Activated T-cell treated with anti-CD3 and anti-CD28 coated beads, Interleukin-2, amount 50 U/mL, for 72 hours (primary cell): ENCODE data around the gene TNRC6B. TPM values are rescaled to one million over a fixed set of nuclear protein-coding genes. Genes with fewer than 3 reads are reported as not detected.
"Not testable (repeated sequence)": the region's sequence is repeated elsewhere in the genome, so short reads cannot be mapped to it uniquely, and the experiment has no call there.

Source experiments
- ATAC-seq, 2 donors: fragments of 150-1000 bp; cut with Tn5 transposase; replicated peaks in 1 of 2; 2 replicates each; pipeline ENCODE4 v1.10.0; 2021; ENCODE audit warnings: moderate library complexity in 2 of 2, mild to moderate bottlenecking in 1 of 2
- DNase-seq, 2 donors: peaks; one replicate each; pipeline ENCODE4 v3.0.0; 2021 to 2022; ENCODE audit warnings: mixed read lengths in 1 of 2
- H3K27ac Mint-ChIP-seq: one replicate; pipeline ENCODE4 v1.8.0; 2022; ENCODE audit warnings: mild to moderate bottlenecking, moderate library complexity, mixed read lengths
- H3K27me3 Mint-ChIP-seq: one replicate; pipeline ENCODE4 v1.8.0; 2022; ENCODE audit warnings: low read depth, mixed read lengths
- H3K36me3 Mint-ChIP-seq, 2 donors: one replicate each; pipeline ENCODE4 v1.8.0; 2022; ENCODE audit warnings: mixed read lengths in 2 of 2, mild to moderate bottlenecking in 1 of 2; ENCODE audit not compliant: insufficient read depth in 2 of 2
- H3K4me1 Mint-ChIP-seq: one replicate; pipeline ENCODE4 v1.8.0; 2022; ENCODE audit warnings: low read depth, mixed read lengths
- H3K4me3 Mint-ChIP-seq, 2 donors: one replicate each; pipeline ENCODE4 v1.8.0; 2022; ENCODE audit warnings: mild to moderate bottlenecking in 2 of 2, mixed read lengths in 2 of 2, moderate library complexity in 2 of 2
- H3K9me3 Mint-ChIP-seq, 2 donors: one replicate each; pipeline ENCODE4 v1.8.0; 2022; ENCODE audit warnings: mixed read lengths in 2 of 2
- total RNA-seq, 2 donors: library from RNA; stranded (reverse); gene quantifications; one replicate each; pipeline ENCODE4 v1.2.3, GENCODE V29; 2022

The TNRC6B gene
- total RNA-seq, 2 donors from 2014 or later, result 62.5 to 65.3 TPM

DNA sequence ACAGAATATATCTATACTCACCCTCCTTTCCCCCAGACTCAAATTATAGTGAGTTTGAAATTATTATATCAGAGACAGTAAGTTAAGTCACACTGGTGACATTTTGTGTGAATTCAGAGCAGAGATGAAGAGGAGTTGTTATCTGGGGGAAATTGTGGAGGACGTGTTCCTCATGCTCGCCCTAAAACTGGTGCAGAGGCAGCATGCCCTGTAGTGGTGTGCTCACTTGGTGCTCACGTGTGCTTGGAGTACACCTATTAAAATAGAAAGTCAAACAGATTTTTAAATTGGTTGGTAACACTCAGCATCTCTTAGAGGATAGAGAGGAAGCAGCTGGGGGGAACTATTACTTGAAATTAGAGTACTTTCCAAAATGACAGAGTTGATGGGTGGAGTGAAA lies 117.0 kb downstream of the TNRC6B start:
- ATAC-seq, result no peak
- Mint-ChIP-seq H3K4me3 (peak overlapping the region in 1 of 2 donors; percentile 7), H3K9me3 (no peaks in the 10 kb centered on the region), H3K27ac (peak overlapping the region; percentile 81), H3K27me3 (no peaks in the 10 kb centered on the region), H3K4me1 (peaks cover 34% of the 10 kb centered on the region), H3K36me3 (peaks cover 4 to 23% of the 10 kb centered on the region in 2 donors)
- DNase-seq, result no peak

DNA sequence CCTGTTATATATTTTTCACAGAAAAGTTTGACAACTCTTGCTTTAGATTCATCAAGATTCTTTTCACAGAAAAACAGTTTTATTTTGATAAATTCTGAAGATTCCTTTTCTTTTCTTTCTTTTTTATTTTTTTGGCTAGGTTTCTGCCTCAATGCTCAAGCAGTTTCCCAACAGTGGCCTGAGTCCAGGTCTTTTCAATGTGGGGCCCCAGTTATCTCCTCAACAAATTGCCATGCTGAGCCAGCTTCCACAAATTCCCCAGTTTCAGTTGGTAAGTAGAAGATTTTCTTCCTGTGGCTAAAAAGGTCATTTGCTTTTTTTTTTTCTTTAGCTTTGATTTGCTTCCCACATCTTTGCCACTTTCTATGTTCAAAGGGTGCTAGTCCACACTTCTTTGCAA lies 122.6 kb downstream of the TNRC6B start:
- Mint-ChIP-seq H3K27me3 (no peaks in the 10 kb centered on the region), H3K27ac (no peak overlapping the region), H3K4me3 (no peak overlapping the region), H3K9me3 (no peaks in the 10 kb centered on the region), H3K36me3 (peaks cover 4 to 28% of the 10 kb centered on the region in 2 donors), H3K4me1 (peaks cover 23% of the 10 kb centered on the region)
- DNase-seq (no peak), ATAC-seq (no peak)

DNA sequence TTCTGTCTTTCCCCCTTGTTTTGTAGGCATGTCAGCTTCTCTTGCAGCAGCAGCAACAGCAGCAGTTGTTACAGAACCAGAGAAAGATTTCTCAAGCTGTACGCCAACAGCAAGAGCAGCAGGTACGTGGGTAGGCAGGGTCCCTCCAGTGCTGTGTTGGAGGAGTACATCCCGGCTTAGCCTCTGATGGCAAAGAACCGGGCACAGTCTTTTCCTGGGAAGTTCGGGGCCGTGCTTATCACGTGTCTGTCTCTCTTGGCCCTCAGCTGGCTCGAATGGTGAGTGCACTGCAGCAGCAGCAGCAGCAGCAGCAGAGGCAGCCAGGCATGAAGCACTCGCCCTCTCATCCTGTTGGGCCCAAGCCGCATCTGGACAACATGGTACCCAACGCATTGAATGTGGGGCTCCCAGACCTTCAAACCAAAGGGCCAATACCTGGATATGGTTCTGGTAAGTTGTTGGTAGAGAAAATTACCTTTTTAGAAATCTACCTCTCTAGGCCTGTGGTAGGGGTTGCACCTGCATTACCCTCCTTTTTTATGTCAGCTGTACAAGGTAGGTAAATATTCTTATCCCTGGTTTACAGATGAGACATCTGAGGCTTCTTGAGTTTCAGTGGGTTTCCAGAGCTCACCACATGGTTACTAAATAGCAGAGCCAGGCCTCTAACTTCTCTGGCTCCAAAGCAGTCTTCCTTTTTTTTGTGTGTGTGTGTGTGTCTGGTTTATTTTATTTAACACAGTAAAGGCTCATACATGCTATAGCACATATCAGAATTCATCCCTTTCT lies 123.4 kb downstream of the TNRC6B start:
- H3K4me3 Mint-ChIP-seq, result peak overlapping the region; percentile 24 to 71
- H3K27me3 Mint-ChIP-seq, result no peaks in the 10 kb centered on the region
- ATAC-seq (peak; percentile 95 to 96), DNase-seq (peak; percentile 33 to 44)
- H3K27ac Mint-ChIP-seq, result peak overlapping the region; percentile 50
- H3K4me1 Mint-ChIP-seq, result peaks cover 23% of the 10 kb centered on the region
- peaks cover 6 to 26% of the 10 kb centered on the region in 2 donors for H3K36me3 Mint-ChIP-seq
- H3K9me3 Mint-ChIP-seq, result no peaks in the 10 kb centered on the region

DNA sequence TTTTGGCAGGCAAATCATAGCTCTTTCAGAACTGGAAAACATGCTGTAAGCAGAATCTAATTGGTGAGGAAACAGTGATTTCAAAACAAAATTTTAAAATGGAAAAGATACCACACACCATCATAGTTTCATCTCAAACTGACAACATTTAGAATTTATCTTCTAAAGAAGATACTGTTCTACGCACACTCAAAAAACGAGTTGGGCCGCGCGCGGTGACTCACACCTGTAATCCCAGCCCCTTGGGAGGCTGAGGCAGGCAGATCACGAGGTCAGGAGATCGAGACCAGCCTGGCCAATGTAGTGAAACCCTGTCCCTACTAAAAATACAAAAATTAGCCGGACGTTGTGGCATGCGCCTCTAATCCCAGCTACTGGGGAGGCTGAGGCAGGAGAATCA lies 124.4 kb downstream of the TNRC6B start:
- Mint-ChIP-seq H3K27me3 (no peaks in the 10 kb centered on the region), H3K4me3 (no peak overlapping the region), H3K4me1 (peaks cover 26% of the 10 kb centered on the region), H3K27ac (no peak overlapping the region), H3K9me3 (no peaks in the 10 kb centered on the region), H3K36me3 (peaks cover 6 to 21% of the 10 kb centered on the region in 2 donors)
- DNase-seq, result peak; percentile 39 to 44
- peak; percentile 24 to 43 for ATAC-seq

DNA sequence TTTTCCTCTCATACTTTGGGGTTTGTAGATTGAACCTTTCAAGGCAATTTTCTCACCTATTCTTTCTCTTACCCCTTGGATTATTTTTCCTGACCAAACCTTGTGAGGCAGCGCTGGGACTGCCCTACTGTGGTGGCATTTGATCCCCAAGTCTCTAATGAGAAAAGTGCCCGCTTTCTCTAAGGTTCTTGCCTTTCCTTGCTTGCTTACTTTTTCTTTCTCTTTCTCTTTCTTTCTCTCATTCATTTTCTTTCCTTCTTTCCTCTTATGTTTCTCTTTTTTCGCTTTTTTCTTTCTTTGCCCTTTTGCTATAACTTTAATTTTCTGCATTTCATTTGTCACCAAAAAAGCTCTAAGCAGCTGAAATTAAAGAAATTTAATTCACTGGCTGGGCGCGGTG lies 127.9 kb downstream of the TNRC6B start:
- no peak overlapping the region for H3K27ac Mint-ChIP-seq
- H3K4me1 Mint-ChIP-seq, result peaks cover 44% of the 10 kb centered on the region
- no peak overlapping the region for H3K4me3 Mint-ChIP-seq
- no peak for ATAC-seq
- no peaks in the 10 kb centered on the region for H3K9me3 Mint-ChIP-seq
- no peak for DNase-seq
- H3K36me3 Mint-ChIP-seq, result peaks cover 13 to 26% of the 10 kb centered on the region in 2 donors
- no peaks in the 10 kb centered on the region for H3K27me3 Mint-ChIP-seq

- no peak for ATAC-seq
- no peak overlapping the region for H3K27ac Mint-ChIP-seq
- H3K4me3 Mint-ChIP-seq, result peak overlapping the region in 1 of 2 donors; percentile 15
- H3K36me3 Mint-ChIP-seq, result peaks cover 18 to 23% of the 10 kb centered on the region in 2 donors
- peaks cover 27% of the 10 kb centered on the region for H3K4me1 Mint-ChIP-seq
- no peaks in the 10 kb centered on the region for H3K27me3 Mint-ChIP-seq
- H3K9me3 Mint-ChIP-seq, result no peaks in the 10 kb centered on the region
- no peak for DNase-seq
These were observed 131.4 kb downstream of the TNRC6B start for GRCh38 chr22:40308999-40309573.

DNA sequence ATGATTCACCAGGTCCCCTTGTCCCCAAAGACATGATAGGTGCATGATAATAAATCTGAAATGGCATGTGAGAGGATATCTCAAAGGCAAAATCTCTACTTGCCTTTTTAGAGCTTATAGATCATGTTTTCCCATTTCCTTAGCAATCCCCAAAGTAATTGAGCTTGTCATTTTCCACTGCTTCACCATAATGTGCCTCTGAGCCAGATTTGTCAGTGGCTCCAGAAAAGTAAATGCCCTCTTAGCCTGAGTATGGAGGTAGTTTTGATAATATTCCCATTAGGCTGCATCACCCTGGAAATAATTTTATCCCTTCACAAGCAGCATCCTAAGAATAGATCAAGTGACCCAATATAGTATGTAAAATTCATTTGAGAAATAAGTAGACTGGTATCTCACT lies 131.9 kb downstream of the TNRC6B start:
- ATAC-seq, result no peak
- Mint-ChIP-seq H3K4me1 (peaks cover 25% of the 10 kb centered on the region), H3K27me3 (no peaks in the 10 kb centered on the region), H3K27ac (no peak overlapping the region), H3K4me3 (no peak overlapping the region), H3K36me3 (peaks cover 20 to 28% of the 10 kb centered on the region in 2 donors), H3K9me3 (no peaks in the 10 kb centered on the region)
- DNase-seq, result no peak

GRCh38 chr22:40310081-40310767 lies 132.5 kb downstream of the TNRC6B start:
- H3K9me3 Mint-ChIP-seq, result no peaks in the 10 kb centered on the region
- peaks cover 25% of the 10 kb centered on the region for H3K4me1 Mint-ChIP-seq
- H3K4me3 Mint-ChIP-seq, result no peak overlapping the region
- H3K27me3 Mint-ChIP-seq, result no peaks in the 10 kb centered on the region
- peaks cover 22 to 30% of the 10 kb centered on the region in 2 donors for H3K36me3 Mint-ChIP-seq
- no peak overlapping the region for H3K27ac Mint-ChIP-seq
- DNase-seq, result no peak
- ATAC-seq, result peak in 1 of 2 donors; percentile 26

GRCh38 chr22:40310768-40311120 lies 133.0 kb downstream of the TNRC6B start:
- Mint-ChIP-seq H3K4me3 (no peak overlapping the region), H3K9me3 (no peaks in the 10 kb centered on the region), H3K27ac (peak overlapping the region; percentile 15), H3K27me3 (no peaks in the 10 kb centered on the region), H3K4me1 (peaks cover 25% of the 10 kb centered on the region), H3K36me3 (peaks cover 23 to 35% of the 10 kb centered on the region in 2 donors)
- ATAC-seq (no peak), DNase-seq (no peak)

DNA sequence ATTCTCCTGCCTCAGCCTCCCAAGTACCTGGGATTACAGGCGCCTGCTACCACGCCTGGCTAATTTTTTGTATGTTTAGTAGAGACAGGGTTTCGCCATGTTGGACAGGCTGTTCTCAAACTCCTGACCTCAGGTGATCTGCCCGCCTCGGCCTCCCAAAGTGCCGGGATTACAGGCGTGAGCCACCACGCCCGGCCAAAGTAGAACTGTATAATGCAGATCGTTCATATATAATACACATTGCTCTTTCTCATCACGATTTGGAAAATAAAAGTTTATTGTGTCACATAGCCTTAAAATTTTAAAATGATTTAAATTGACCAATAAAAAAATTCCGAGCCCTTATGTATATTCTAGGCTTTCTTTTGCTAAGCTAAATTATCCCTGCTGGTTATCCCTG lies 133.9 kb downstream of the TNRC6B start:
- not testable (repeated sequence) for H3K27me3 Mint-ChIP-seq, H3K9me3 Mint-ChIP-seq, ATAC-seq, DNase-seq, H3K4me3 Mint-ChIP-seq
- peak overlapping the region; percentile 20 for H3K27ac Mint-ChIP-seq
- H3K4me1 Mint-ChIP-seq, result peaks cover 28% of the 10 kb centered on the region
- peaks cover 23 to 36% of the 10 kb centered on the region in 2 donors for H3K36me3 Mint-ChIP-seq

DNA sequence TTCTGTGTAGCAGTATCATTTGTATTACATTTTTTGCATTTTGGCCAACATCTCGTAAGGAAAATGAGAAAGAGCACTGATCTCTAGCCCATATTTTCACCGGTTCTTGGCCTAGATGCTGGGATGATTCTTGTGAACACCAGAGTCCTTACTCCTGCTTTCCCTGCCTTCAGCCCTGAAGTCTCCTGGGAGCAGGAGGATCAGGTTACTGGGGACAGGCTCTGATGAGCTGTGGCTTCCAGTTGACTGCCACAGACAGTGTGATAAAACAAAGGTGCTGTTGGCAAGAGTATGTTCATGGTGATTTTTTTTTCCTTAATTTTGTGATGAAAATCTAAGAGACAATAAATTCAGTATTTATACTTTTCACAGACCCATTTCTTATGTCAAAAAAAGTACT lies 134.3 kb downstream of the TNRC6B start:
- peaks cover 23 to 37% of the 10 kb centered on the region in 2 donors for H3K36me3 Mint-ChIP-seq
- H3K27ac Mint-ChIP-seq, result peak overlapping the region; percentile 20
- H3K4me1 Mint-ChIP-seq, result peaks cover 31% of the 10 kb centered on the region
- H3K27me3 Mint-ChIP-seq, result no peaks in the 10 kb centered on the region
- H3K4me3 Mint-ChIP-seq, result no peak overlapping the region
- DNase-seq (no peak), ATAC-seq (no peak)
- no peaks in the 10 kb centered on the region for H3K9me3 Mint-ChIP-seq

- Mint-ChIP-seq H3K27me3 (no peaks in the 10 kb centered on the region), H3K4me3 (no peak overlapping the region), H3K36me3 (peaks cover 19 to 41% of the 10 kb centered on the region in 2 donors), H3K27ac (peak overlapping the region; percentile 86), H3K9me3 (no peaks in the 10 kb centered on the region), H3K4me1 (peaks cover 22% of the 10 kb centered on the region)
- no peak for DNase-seq
- ATAC-seq, result no peak
These were observed 135.3 kb downstream of the TNRC6B start for GRCh38 chr22:40313007-40313406.

DNA sequence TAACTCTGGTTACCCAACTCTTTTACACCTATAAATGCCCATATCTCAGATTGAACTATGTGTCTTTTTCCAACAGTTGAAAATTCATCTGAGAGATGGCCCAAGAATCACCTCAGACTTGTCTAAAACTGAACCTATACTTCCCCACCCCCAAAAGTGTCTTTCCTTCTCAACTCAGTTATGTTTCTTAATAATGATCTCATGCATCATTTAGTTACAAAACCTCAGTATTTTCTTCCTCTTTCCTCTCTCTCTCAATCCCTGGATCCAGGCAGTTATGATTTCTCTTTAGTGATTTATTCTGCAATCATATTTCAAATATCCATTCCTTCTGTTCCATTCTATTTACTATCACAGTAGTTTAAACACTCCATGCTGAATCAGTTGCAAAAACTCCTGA lies 136.3 kb downstream of the TNRC6B start:
- H3K4me3 Mint-ChIP-seq, result no peak overlapping the region
- H3K27ac Mint-ChIP-seq, result peak overlapping the region; percentile 69
- ATAC-seq (no peak), DNase-seq (no peak)
- H3K9me3 Mint-ChIP-seq, result no peaks in the 10 kb centered on the region
- peaks cover 15 to 36% of the 10 kb centered on the region in 2 donors for H3K36me3 Mint-ChIP-seq
- no peaks in the 10 kb centered on the region for H3K27me3 Mint-ChIP-seq
- H3K4me1 Mint-ChIP-seq, result peaks cover 12% of the 10 kb centered on the region
